GDM1 (cell line): ENCODE data around the gene FASTKD3.
A peak's percentile ranks its signal among the peaks of the same experiment; 100 is the strongest.
"Not testable (repeated sequence)": the region's sequence is repeated elsewhere in the genome, so short reads cannot be mapped to it uniquely, and the experiment has no call there.

Experiments used
- DNase-seq: peaks from one replicate; lab custom pipeline; 2025; lab: John Stamatoyannopoulos, UW

FASTKD3 gene

GRCh38 chr5:7868773-7869473, at the start of gene FASTKD3, which contains the start of gene MTRR:
TSS of gene FASTKD3 (minus strand) at chr5:7869031. CDS start at chr5:7868083, 948 bp downstream.
TSS of gene MTRR (plus strand) at chr5:7869148. CDS start at chr5:7870795, 1,647 bp downstream.
- DNase-seq: peak; percentile 90

DNA sequence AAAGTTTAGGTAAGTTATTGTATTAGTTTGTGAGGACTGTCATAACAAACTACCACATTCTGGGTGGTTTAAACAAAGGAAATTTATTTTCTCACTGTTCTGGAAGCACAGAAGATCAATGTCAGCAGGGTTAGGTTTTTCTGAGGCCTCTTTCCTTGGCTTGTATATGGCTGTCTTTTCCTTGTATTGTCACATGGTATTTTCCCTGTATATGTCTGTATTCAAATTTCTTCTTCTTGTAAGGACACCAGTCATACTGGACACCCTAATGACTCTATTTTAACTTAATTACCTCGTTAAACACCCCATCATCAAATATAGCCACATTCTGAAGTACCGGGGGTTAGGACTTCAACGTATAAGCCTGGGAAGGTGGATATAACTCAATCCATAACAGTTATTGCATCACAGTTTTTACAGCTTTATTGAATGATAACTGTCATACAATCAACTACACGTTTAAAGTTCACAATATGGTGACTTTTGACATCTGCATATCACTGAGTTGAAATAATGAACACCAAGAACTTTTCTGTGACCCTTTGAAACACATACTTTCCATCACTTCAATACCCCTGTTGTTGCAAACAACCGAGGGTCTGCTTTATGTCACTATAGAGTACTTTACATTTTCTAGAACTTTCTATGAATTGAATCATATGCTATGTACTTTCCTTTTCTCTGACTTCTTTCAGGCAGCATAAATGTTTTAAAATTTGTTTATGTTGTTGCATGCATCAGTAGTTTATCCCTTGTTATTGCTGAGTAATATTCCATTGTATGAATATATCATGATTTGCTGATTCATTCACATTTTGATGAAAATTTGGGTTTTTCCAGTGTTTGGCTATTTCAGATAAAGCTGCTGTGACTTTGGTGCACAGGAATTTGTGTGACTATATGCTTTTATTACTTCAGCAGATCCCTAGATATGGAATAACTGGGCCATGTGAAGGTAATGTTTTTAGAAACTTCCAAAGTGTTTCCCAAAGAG, 48.6 kb upstream of the FASTKD3 start:
- no peak for DNase-seq

- DNase-seq: no peak
These were observed 47.5 kb upstream of the FASTKD3 start for GRCh38 chr5:7916171-7916804.

DNA sequence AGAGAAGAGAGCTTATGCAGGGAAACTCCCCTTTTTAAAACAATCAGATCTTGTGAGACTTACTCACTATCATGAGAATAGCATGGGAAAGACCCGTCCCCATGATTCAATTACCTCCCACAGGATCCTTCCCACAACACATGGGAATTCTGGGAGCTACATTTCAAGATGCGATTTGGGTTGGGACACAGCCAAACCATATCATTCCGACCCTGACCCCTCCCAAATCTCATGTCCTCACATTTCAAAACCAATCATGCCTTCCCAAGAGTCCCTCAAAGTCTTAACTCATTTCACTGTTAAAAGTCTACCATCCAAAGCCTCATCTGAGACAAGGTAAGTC, 42.6 kb upstream of the FASTKD3 start:
- not testable (repeated sequence) for DNase-seq

GRCh38 chr5:7910738-7911428, 42.1 kb upstream of the FASTKD3 start:
- DNase-seq: no peak

DNA sequence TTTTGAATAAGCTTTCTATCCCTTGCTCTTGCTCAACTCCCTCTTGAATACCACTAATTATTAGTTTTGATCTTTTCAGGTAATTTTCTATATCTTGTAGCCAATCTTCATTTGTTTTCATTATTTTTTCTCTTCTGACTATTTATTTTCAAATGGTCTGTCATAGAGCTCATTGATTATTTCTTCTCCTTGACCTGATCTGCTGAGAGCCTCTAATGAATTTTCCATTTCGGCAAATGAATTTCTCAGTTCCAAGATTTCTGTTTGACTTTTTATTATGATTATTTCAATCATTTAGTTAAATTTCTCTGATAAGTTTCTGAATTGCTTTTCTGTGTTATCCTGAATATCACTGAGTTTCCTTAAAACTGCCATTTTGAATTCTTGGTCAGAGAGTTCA, 39.5 kb upstream of the FASTKD3 start:
- DNase-seq: no peak

DNA sequence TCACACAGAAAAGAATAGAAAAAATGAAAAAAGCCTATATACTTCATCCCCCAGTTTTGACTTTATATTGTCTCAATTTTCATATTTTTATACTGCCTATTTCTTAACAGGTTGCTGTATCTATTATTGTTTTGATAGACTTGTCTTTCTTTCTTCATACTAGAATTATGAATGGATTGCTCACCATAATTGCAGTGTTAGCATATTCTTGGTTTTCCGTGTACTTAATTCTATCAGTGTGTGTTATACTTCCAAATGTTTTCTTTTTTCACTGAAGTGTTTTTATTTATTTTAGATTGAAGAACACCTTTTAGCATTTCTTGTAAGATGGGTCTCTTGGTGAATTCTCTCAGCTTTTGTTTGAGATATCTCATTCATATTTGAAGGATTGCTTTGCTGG, 38.8 kb upstream of the FASTKD3 start:
- DNase-seq: no peak

DNA sequence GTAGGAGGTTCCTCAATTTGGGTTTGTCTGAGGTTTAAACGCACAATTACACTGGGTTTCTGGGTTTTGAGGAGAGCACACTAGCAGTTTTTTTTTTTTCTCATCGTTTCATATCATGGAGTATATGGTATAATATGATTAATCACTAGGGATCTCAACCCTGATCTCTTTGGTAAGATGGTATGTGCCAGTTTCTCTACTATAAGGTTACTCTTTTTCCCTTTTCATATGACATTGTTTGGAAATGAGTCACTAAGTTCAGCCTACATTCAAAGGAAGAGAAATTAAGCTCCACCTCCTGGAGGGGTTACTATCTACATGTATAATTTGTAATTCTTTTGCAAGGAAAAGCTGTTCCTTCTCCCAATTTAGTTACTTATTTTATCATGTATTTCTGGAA, 35.3 kb upstream of the FASTKD3 start:
- DNase-seq: no peak

GRCh38 chr5:7902666-7903625, 34.1 kb upstream of the FASTKD3 start:
- no peak for DNase-seq

DNA sequence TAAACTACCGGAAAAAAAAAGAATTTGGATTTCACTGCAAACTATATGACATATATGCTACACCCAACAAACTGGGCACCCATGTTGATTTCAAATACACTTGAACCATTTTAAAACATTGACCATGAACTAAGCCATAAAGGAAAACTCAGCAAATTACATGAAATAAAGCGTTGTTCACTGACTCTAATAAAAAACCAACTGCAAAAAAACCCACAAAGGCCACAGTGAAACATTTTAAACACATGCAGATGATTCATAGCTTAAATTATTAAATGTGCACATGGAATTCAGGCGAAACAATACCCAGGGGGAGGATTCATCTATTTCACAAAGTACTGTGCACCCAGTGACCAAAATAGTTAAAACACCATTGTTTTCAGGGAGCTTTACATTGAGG, 33.4 kb upstream of the FASTKD3 start:
- DNase-seq: no peak

DNA sequence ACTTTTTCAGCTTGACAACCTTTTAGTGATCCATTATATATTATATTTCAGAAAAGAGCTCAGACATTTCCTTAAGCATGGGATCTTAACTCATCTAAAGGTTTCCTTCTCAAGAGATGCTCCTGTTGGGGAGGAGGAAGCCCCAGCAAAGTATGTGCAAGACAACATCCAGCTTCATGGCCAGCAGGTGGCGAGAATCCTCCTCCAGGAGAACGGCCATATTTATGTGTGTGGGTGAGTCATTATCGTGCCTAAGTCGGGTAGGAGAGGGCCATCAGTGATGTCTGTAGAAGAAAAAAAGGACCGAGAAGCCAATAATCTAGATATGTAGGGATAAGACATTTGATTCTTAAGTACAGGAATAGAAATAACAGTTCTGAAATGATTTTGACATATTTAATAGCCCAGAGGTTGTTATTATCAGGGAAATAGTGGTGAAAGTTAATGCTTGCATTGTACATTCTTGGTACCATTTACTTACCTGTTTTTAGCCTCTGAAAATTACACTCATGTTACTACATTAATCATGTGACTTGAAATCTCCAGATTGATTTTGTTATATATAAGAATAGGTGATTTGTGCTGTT, 28.3 kb upstream of the FASTKD3 start:
- DNase-seq: no peak

GRCh38 chr5:7894860-7895259, 26.0 kb upstream of the FASTKD3 start:
- no peak for DNase-seq

DNA sequence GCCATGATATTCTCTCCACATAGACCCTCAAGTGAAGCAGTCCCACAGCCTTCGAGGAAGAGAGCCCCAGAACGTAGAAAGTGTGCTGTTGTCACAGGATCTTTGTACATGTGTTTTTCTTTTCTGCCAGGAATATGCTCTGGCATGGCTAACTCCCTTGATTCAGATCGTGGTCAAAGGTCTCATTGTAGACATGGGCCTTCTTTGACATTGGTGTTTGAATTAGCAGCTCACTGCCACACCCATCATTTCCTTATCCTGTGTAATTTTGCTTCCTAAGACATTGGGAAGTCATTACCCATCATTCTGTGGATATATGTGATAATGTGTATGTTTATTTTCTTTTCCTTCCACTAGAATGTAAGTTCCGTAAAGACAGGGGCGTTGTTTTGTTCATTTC, 25.6 kb upstream of the FASTKD3 start:
- no peak for DNase-seq

- no peak for DNase-seq
These were observed 20.1 kb upstream of the FASTKD3 start for GRCh38 chr5:7888901-7889300.

DNA sequence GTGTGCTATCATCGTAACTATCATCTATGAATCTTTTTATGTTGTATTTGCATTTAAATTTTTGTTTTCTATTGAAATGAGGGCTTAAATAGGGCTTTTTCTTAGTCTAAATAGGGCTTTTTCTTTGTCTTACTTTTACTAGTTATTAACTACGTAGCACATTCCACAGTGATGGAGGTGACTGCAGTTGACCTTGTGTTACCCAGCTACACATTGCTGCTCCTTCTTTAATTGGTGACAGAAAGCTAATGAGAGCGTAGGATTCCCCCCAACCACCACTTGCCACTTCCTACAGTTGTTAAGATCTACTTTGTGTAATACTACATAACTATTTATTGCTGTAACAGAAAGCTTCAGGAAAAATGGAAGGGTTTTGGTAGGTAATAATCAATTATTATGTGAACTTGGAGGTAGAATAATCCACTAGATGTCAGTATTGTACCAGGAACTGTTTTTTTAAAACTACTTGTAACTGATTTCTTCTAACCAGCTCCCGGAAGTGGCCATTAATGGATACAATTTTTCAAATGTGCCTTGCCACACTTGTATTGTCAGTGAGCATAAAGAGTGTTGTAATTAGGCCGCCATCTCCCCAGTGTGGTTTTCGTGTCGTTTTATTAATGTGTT, 18.1 kb upstream of the FASTKD3 start:
- no peak for DNase-seq

GRCh38 chr5:7884491-7885267, 15.8 kb upstream of the FASTKD3 start:
- no peak for DNase-seq

- DNase-seq: no peak
These were observed 14.1 kb upstream of the FASTKD3 start for GRCh38 chr5:7882926-7883325.

- no peak for DNase-seq
These were observed 13.0 kb upstream of the FASTKD3 start for GRCh38 chr5:7881816-7882215.

- no peak for DNase-seq
These were observed 12.3 kb upstream of the FASTKD3 start for GRCh38 chr5:7881091-7881490.
